WERI-Rb-1 (cell line): ENCODE measurements around the gene MB21D2.

ENCODE experiments used
- DNase-seq: peaks from one replicate; pipeline ENCODE4 v3.0.0-alpha.2; 2020
- H3K27ac ChIP-seq: fragments of 250-450 bp; sonication (Bioruptor Pico); 2 replicates; pipeline ENCODE4 v1.5.1; 2020; ENCODE audit warnings: mild to moderate bottlenecking, moderate library complexity
- H3K27me3 ChIP-seq: fragments of 250-450 bp; sonication (Bioruptor Pico); 2 replicates; pipeline ENCODE4 v1.5.1; 2021; ENCODE audit warnings: mild to moderate bottlenecking, low read depth, moderate library complexity; ENCODE audit not compliant: insufficient read depth, severe bottlenecking
- H3K36me3 ChIP-seq: fragments of 250-450 bp; sonication (Bioruptor Pico); 2 replicates; pipeline ENCODE4 v1.5.1; 2020; ENCODE audit warnings: mild to moderate bottlenecking, moderate library complexity
- H3K4me3 ChIP-seq: 2 replicates; pipeline ENCODE4 v1.5.1; 2011; ENCODE audit warnings: low read depth, mild to moderate bottlenecking, control low read depth, low read length
- H3K9me3 ChIP-seq: fragments of 250-450 bp; sonication (Bioruptor Pico); 2 replicates; pipeline ENCODE4 v1.5.1; 2021; ENCODE audit warnings: mild to moderate bottlenecking, moderate library complexity; ENCODE audit not compliant: severe bottlenecking
- TF ChIP-seq, protein P1 (sequence below): IDR thresholded peaks from 2 replicates; pipeline ENCODE4 v1.5.1; 2011; ENCODE audit warnings: low read depth, mild to moderate bottlenecking, control low read depth, inconsistent platforms, low read length

Gene MB21D2

GRCh38 chr3:192899540-192899982, 18.1 kb downstream of the MB21D2 start:
- TF ChIP-seq, protein P1, sequence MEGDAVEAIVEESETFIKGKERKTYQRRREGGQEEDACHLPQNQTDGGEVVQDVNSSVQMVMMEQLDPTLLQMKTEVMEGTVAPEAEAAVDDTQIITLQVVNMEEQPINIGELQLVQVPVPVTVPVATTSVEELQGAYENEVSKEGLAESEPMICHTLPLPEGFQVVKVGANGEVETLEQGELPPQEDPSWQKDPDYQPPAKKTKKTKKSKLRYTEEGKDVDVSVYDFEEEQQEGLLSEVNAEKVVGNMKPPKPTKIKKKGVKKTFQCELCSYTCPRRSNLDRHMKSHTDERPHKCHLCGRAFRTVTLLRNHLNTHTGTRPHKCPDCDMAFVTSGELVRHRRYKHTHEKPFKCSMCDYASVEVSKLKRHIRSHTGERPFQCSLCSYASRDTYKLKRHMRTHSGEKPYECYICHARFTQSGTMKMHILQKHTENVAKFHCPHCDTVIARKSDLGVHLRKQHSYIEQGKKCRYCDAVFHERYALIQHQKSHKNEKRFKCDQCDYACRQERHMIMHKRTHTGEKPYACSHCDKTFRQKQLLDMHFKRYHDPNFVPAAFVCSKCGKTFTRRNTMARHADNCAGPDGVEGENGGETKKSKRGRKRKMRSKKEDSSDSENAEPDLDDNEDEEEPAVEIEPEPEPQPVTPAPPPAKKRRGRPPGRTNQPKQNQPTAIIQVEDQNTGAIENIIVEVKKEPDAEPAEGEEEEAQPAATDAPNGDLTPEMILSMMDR, result no peak
- Histone ChIP-seq H3K27me3 (no peaks in the 10 kb centered on the region), H3K36me3 (no peaks in the 10 kb centered on the region), H3K4me3 (no peak overlapping the region), H3K9me3 (no peaks in the 10 kb centered on the region), H3K27ac (no peak overlapping the region)
- DNase-seq, result no peak

DNA sequence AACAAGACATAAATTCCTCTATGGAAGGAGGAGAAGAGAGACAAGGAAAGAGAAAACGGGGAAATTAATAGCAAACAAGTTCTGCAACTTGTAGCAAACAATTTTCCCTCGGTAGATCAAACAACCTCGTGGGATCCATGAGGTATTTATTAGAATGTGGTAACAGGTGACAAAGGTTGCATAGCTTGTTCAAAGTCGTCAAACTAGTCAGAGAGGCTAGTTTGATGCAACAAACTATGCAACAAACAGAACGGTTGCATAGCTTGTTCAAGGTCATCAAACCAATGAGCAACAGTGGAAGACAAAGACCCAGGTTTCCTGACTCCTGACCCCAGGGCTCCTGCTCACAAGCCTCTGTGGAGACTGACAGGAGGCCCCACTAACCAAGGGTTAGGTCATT, 20.7 kb downstream of the MB21D2 start:
- no peaks in the 10 kb centered on the region for H3K9me3 ChIP-seq
- TF ChIP-seq, protein P1, result no peak
- no peak overlapping the region for H3K27ac ChIP-seq
- H3K4me3 ChIP-seq, result no peak overlapping the region
- H3K27me3 ChIP-seq, result no peaks in the 10 kb centered on the region
- no peaks in the 10 kb centered on the region for H3K36me3 ChIP-seq
- DNase-seq, result no peak

- TF ChIP-seq, protein P1, result no peak
- DNase-seq, result no peak
- H3K4me3 ChIP-seq, result no peak overlapping the region
- no peak overlapping the region for H3K27ac ChIP-seq
- no peaks in the 10 kb centered on the region for H3K36me3 ChIP-seq
- H3K27me3 ChIP-seq, result no peaks in the 10 kb centered on the region
- H3K9me3 ChIP-seq, result no peaks in the 10 kb centered on the region
Measured at GRCh38 chr3:192896208-192896607, 21.4 kb downstream of the MB21D2 start.

- TF ChIP-seq, protein P1, result no peak
- Histone ChIP-seq H3K9me3 (no peaks in the 10 kb centered on the region), H3K27me3 (no peaks in the 10 kb centered on the region), H3K27ac (no peak overlapping the region), H3K4me3 (no peak overlapping the region), H3K36me3 (no peaks in the 10 kb centered on the region)
- no peak for DNase-seq
Measured at GRCh38 chr3:192894676-192895075, 23.0 kb downstream of the MB21D2 start.

- no peaks in the 10 kb centered on the region for H3K27me3 ChIP-seq
- no peaks in the 10 kb centered on the region for H3K9me3 ChIP-seq
- H3K27ac ChIP-seq, result no peak overlapping the region
- TF ChIP-seq, protein P1, result no peak
- no peaks in the 10 kb centered on the region for H3K36me3 ChIP-seq
- H3K4me3 ChIP-seq, result no peak overlapping the region
- no peak for DNase-seq
Measured at GRCh38 chr3:192892981-192893700, 24.5 kb downstream of the MB21D2 start.
